ENCODE measurements around the gene STXBP5L.

DNA sequence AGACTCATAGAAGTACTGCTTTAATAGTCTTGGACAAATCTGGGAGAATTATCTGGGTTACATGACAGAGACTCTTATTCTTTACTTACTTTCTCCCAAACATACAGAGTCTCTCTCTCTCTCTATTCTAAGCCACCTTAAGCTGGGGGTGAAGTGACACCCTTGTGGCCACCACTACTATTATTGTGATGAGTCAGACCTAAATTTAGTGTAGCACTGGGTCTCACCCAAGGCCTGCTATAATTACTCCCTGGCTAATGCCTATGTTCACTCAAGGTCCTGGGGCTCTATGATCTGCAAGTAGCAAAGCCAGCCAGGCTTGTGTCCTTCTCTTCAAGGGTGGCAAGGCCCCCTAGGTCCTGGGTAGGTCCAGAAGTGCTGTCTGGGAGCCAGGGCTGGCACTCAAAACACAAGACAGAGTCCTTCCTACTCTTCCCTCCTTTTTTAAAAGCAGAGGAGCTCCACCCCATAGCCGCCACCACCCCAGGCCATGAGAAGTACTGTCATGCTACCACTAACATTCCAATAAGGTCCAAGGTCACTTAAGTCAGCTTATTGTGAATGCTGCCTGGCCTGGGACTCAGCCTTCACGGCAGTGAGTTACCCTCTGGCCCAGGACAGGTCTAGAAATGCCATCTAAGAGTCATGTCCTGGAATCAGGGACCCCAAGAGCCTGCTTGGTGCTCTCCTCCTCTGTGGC is 454.2 kb downstream of the STXBP5L start:
- TF ChIP-seq ZFP30 (CRISPR knock-in tag; IDR thresholded peaks at IDR 0.05) (no peak), TCF4 (CRISPR knock-in tag; IDR thresholded peaks at IDR 0.05; ENCODE audit: borderline replicate concordance) (no peak)

Data from SK-N-SH treated with all-trans-retinoic acid at 6 μM for 48 hours (cell line).